Activated CD4-positive, alpha-beta T cell treated with anti-CD3 and anti-CD28 coated beads for 36 hours (primary cell): ENCODE data around the gene BSND. TPM values are rescaled to one million over a fixed set of nuclear protein-coding genes. Genes with fewer than 3 reads are reported as not detected.

Experiments
- ATAC-seq: fragments of 200-7000 bp; cut with Tn5 transposase; one replicate; pipeline ENCODE4 v1.10.0; 2021; ENCODE audit warnings: mild to moderate bottlenecking, moderate library complexity
- CTCF ChIA-PET: fragments of 350-600 bp; sonication (Branson Sonifier 250); formaldehyde crosslinking; loops from one replicate; lab custom pipeline; 2021; ENCODE audit warnings: antibody characterized with exemption; lab: Charles Lee
- POLR2A ChIA-PET: fragments of 350-600 bp; sonication (Branson Sonifier 250); formaldehyde crosslinking; loops from one replicate; lab custom pipeline; 2021; ENCODE audit warnings: antibody characterized with exemption, inconsistent platforms; lab: Charles Lee
- DNase-seq: peaks from one replicate; pipeline ENCODE4 v3.0.0-alpha.2; 2020
- H3K27ac Mint-ChIP-seq: one replicate; pipeline ENCODE4 v1.8.0; 2021; ENCODE audit warnings: mixed read lengths
- H3K27me3 Mint-ChIP-seq: one replicate; pipeline ENCODE4 v1.8.0; 2021; ENCODE audit warnings: mixed read lengths
- H3K36me3 Mint-ChIP-seq: one replicate; pipeline ENCODE4 v1.8.0; 2021; ENCODE audit warnings: low read depth, mixed read lengths
- H3K4me1 Mint-ChIP-seq: one replicate; pipeline ENCODE4 v1.8.0; 2021; ENCODE audit warnings: mixed read lengths
- H3K4me3 Mint-ChIP-seq: one replicate; pipeline ENCODE4 v1.8.0; 2021; ENCODE audit warnings: mild to moderate bottlenecking, moderate library complexity, mixed read lengths
- H3K9me3 Mint-ChIP-seq: one replicate; pipeline ENCODE4 v1.8.0; 2021; ENCODE audit warnings: low read depth, mixed read lengths
- intact Hi-C, 2 experiments: fragments of 100-400 bp; cut with DNase I in 1 of 2; cut with micrococcal nuclease in 1 of 2; formaldehyde crosslinking; loops; one replicate each; pipeline versions ENCODE4 v1.14.2 to v1.15.1; 2022 to 2024; cut with DNase I, micrococcal nuclease
- total RNA-seq, 2 experiments: library from RNA; stranded (reverse); gene quantifications; one replicate each; pipeline ENCODE4 v1.2.3, GENCODE V29; 2021

BSND gene
- total RNA-seq, 2 experiments from 2014 or later = not detected

DNA sequence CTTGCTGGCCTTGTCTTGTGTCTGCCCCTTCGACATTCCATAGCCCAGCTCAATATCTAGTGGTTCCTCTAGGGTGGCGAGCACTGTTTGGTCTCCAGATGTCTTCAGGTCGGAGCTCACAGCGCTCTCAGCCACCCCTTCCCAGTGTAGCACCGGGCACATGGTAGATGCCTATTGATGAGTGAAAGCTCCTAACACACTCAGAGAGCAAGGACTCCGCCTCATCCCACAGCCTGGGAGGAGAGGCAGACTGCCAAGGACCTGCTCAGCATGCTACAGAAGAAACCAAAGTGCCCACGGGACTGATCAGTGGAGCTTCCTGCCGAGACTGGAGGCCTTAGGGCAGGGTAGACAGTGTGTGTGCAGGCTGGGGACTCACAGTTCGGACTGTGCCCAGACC lies 51.5 kb downstream of the BSND start:
- Mint-ChIP-seq H3K27ac (no peak overlapping the region), H3K4me3 (no peak overlapping the region), H3K9me3 (no peaks in the 10 kb centered on the region), H3K4me1 (no peaks in the 10 kb centered on the region), H3K36me3 (no peaks in the 10 kb centered on the region), H3K27me3 (no peaks in the 10 kb centered on the region)
- intact Hi-C loops = no loop called here
- ATAC-seq (no peak), DNase-seq (no peak)
- POLR2A ChIA-PET = no interaction called here
- CTCF ChIA-PET = interaction anchor here (0.6 kb wide), 1 partner anchor 13 kb away, joined by 3 read pairs; no protein-coding TSS in a partner anchor

DNA sequence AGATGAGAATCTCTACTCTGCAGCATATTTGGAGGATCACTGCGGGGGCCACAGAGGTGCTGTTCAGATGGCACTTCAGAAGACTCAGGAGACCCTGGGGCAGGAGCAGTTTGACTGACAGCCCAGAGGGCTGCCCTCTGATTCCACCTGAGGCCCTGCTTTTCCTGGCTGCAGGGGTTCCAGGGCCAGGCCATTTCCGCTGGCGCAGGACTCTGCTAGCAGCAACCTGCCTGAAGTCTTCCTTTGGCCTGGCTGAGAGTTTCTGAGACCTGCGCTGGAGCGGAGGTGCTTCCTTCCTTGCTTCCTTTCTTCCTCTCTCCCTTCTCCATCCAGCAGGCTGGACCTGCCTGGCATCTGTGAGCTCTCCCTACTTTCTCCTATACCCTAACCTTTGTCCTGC lies 52.4 kb downstream of the BSND start:
- H3K9me3 Mint-ChIP-seq = no peaks in the 10 kb centered on the region
- ATAC-seq (no peak), DNase-seq (no peak)
- no peaks in the 10 kb centered on the region for H3K27me3 Mint-ChIP-seq
- H3K36me3 Mint-ChIP-seq = no peaks in the 10 kb centered on the region
- H3K4me1 Mint-ChIP-seq = no peaks in the 10 kb centered on the region
- intact Hi-C loops = no loop called here
- no peak overlapping the region for H3K27ac Mint-ChIP-seq
- POLR2A ChIA-PET = no interaction called here
- CTCF ChIA-PET = no interaction called here
- H3K4me3 Mint-ChIP-seq = no peak overlapping the region

DNA sequence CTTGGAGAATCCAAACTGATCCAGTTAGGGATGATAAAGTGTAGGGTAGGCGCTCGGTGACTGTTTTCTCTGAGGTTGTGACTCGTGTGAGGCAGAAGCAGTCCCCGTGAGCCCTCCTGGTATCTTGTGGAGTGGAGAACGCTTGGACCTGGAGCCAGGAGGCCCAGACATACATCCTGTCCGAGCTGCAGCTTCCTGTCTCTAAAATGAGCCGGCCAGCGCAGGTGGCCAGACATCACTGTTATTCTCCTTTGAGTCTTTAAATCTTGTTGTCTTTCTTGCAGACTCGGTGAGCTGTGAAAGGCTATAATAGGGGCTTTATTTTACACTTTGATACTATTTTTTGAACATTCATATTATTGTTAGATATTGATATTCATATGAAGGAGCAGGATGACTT lies 52.9 kb downstream of the BSND start:
- no peak overlapping the region for H3K27ac Mint-ChIP-seq
- no peak overlapping the region for H3K4me3 Mint-ChIP-seq
- CTCF ChIA-PET = no interaction called here
- H3K36me3 Mint-ChIP-seq = no peaks in the 10 kb centered on the region
- DNase-seq (no peak), ATAC-seq (no peak)
- H3K4me1 Mint-ChIP-seq = no peaks in the 10 kb centered on the region
- H3K27me3 Mint-ChIP-seq = no peaks in the 10 kb centered on the region
- POLR2A ChIA-PET = no interaction called here
- intact Hi-C loops = no loop called here
- no peaks in the 10 kb centered on the region for H3K9me3 Mint-ChIP-seq

DNA sequence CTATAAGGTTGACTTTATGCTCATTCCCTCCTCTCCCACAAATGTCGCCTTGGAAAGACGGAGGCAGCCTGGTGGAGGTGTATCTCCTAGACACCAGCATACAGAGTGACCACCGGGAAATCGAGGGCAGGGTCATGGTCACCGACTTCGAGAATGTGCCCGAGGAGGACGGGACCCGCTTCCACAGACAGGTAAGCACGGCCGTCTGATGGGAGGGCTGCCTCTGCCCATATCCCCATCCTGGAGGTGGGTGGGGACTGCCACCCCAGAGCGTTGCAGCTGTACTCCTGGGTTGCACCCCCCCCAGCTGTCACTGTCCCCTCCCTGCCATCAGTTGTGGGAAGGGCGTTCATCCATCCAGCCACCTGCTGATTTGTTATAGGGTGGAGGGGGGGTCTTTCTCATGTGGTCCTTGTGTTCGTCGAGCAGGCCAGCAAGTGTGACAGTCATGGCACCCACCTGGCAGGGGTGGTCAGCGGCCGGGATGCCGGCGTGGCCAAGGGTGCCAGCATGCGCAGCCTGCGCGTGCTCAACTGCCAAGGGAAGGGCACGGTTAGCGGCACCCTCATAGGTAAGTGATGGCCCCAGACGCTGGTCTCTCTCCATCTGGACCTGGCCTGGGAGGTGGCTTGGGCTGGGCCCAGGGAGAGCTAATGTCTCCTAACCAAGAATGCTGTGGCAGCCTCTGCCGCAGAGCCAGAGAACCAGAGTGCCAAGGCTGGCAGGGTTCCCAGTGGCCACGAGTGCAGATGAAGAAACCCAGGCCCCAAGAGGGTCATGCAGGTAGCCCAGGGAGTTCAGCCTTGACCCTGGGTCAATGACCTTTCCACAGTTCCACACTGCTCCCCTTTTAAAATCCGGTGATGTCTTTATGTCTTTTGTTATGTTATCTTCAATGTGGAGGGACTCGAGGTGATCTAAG lies 53.7 kb downstream of the BSND start:
- Mint-ChIP-seq H3K27me3 (no peaks in the 10 kb centered on the region), H3K9me3 (no peaks in the 10 kb centered on the region), H3K36me3 (no peaks in the 10 kb centered on the region), H3K27ac (no peak overlapping the region), H3K4me1 (no peaks in the 10 kb centered on the region), H3K4me3 (no peak overlapping the region)
- DNase-seq (no peak), ATAC-seq (no peak)
- CTCF ChIA-PET = no interaction called here
- intact Hi-C loops = no loop called here
- POLR2A ChIA-PET = interaction anchor here (0.5 kb wide), 1 partner anchor 634 kb away, joined by 7 read pairs; no protein-coding TSS in a partner anchor

DNA sequence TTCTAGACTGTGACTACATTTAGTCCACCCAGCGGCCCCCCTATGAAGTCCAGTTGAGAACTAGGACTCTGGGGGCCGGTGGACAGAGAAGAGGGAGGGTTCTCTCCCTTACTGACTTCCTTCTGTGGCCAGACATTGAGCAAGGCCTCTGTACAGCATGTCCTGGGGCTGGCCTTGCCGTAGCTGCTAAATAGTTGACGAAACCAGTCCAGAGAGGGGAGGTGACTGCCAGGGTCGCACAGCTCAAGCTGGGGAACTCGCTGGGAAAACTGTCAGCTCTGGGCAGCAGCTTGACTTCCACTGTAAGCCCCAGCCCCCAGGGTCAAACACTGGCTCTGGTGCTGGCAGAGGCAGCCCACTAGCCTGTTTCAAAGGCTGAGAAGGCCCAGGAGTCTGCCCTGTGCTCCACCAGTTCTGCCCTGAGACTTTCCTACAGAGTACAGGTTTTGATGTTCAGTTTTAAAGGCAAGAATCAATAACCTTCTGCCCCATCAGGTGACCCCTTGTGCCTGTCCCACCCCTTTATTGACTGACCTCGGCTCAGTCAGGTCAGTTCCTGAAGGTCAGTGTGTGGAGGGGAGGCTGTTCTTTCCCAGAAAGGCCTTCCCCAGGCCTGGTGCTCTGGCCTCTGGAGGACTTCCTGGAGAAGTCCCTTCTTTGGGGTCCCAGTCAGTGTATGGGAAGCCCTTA lies 54.7 kb downstream of the BSND start:
- Mint-ChIP-seq H3K36me3 (no peaks in the 10 kb centered on the region), H3K4me3 (no peak overlapping the region), H3K9me3 (no peaks in the 10 kb centered on the region), H3K4me1 (no peaks in the 10 kb centered on the region), H3K27ac (no peak overlapping the region), H3K27me3 (no peaks in the 10 kb centered on the region)
- CTCF ChIA-PET = no interaction called here
- DNase-seq (no peak), ATAC-seq (no peak)
- POLR2A ChIA-PET = no interaction called here
- intact Hi-C loops = no loop called here

DNA sequence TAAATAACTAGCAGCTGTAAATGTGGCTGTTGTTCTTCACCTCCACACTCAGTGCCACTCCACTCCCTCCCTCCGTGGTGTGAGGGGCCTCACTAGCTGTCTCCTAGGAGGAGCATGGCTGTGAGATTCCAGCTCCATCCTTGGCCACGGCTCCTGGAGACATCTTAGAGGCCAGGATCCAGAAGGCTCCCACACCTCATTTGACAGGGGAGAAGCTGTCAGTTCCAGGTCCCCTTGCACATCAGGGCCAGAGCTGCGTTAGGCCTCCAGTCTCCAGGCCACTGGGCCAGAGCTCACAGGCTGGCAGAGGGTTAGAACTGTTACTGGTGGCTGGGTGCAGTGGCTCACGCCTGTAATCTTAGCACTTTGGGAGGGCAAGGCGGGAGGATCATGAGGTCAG lies 55.7 kb downstream of the BSND start:
- Mint-ChIP-seq H3K36me3 (no peaks in the 10 kb centered on the region), H3K27ac (no peak overlapping the region), H3K4me3 (no peak overlapping the region), H3K4me1 (no peaks in the 10 kb centered on the region), H3K9me3 (no peaks in the 10 kb centered on the region), H3K27me3 (no peaks in the 10 kb centered on the region)
- intact Hi-C loops = no loop called here
- ChIA-PET CTCF (no interaction called here), POLR2A (no interaction called here)
- DNase-seq = no peak
- no peak for ATAC-seq

DNA sequence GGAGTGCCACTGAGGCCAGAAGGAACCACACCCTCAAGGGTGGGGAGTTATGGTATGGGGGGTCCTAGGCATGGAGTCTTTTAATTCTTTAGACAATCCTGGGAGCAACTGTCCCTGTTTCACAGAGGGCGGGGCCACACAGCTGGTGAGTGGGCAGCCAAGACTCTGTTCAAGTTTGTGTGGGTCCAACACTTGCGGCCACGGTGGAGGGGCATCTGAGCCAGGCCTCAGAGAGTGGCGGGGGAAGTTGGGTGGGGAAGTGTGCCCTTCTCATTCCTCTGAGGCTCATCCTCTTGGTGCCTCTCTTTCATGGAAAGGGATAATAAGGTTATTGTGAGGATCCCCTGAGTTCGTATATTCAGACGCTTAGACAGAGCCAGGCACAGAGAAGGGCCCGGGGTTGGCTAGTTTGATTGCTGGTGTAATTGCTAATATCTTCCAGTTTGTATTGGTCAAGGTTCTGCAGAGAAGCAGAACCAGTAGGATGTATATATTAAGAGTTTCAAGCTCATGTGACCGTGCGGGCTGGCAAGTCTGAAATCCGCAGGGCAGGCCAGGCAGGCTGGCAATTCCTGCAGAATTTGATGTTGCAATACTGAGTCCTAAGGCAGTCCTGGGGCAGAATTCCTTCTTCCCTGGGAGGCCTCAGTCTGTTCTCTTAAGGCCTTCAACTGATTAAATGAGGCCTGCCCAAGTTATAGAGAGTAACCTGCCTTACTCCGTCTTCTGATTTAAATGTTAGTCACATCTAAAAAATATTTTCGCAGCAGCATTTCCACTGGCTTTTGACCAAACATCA lies 56.5 kb downstream of the BSND start:
- ATAC-seq (no peak), DNase-seq (no peak)
- Mint-ChIP-seq H3K27me3 (no peaks in the 10 kb centered on the region), H3K9me3 (no peaks in the 10 kb centered on the region), H3K4me3 (no peak overlapping the region), H3K27ac (no peak overlapping the region), H3K4me1 (peaks cover 3% of the 10 kb centered on the region), H3K36me3 (no peaks in the 10 kb centered on the region)
- ChIA-PET POLR2A (interaction anchor here (0.5 kb wide), 1 partner anchor 1714 kb away, joined by 3 read pairs; no protein-coding TSS in a partner anchor), CTCF (no interaction called here)
- intact Hi-C loops = no loop called here

DNA sequence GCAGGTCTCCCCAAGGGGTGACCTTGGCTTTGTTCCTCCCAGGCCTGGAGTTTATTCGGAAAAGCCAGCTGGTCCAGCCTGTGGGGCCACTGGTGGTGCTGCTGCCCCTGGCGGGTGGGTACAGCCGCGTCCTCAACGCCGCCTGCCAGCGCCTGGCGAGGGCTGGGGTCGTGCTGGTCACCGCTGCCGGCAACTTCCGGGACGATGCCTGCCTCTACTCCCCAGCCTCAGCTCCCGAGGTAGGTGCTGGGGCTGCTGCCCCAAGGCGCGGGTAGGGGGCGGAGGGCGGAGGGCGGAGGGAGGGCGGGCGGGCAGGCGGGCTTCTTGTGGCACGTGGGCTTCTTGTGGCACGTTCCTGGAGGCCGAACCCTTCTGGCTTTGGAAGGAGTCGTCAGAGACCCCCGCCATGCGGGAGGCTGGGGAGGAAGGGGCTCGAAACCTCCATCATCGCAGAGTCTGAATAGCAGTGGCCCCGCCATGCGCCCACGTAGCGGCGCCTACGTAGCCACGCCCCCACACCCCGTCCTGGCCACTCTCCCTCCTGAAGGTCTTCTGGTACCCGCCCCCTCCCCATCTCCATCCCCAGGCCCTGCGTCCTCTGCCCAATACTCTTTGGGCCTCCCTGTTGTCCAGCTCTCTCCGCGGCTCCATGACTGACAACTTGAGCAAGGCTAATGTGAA lies 57.4 kb downstream of the BSND start:
- ChIA-PET POLR2A (no interaction called here), CTCF (no interaction called here)
- ATAC-seq (no peak), DNase-seq (no peak)
- Mint-ChIP-seq H3K36me3 (no peaks in the 10 kb centered on the region), H3K4me1 (peaks cover 10% of the 10 kb centered on the region), H3K27me3 (no peaks in the 10 kb centered on the region), H3K9me3 (no peaks in the 10 kb centered on the region), H3K4me3 (no peak overlapping the region), H3K27ac (no peak overlapping the region)
- intact Hi-C loops = no loop called here

DNA sequence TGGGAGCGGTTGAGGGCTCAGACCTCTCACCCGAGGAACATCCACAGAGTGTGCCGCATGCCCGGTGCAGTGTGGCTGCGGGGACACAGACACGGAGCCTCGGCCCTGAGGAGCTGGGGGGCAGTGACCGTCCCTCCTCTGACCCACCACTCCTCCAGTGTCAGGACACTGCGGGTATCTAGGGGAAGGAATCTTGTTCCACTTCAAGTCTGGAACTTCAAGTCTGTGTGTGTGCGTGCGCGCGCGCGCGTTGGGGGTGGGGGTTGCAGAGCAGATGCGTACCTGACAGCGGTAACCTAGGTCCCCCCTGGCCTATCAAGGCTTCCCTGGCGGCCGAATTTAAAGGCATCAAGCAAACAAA lies 57.9 kb downstream of the BSND start:
- Mint-ChIP-seq H3K9me3 (no peaks in the 10 kb centered on the region), H3K4me3 (no peak overlapping the region), H3K36me3 (no peaks in the 10 kb centered on the region), H3K4me1 (peaks cover 10% of the 10 kb centered on the region), H3K27me3 (no peaks in the 10 kb centered on the region), H3K27ac (no peak overlapping the region)
- POLR2A ChIA-PET = no interaction called here
- ATAC-seq = no peak
- no peak for DNase-seq
- CTCF ChIA-PET = no interaction called here
- intact Hi-C loops = no loop called here

DNA sequence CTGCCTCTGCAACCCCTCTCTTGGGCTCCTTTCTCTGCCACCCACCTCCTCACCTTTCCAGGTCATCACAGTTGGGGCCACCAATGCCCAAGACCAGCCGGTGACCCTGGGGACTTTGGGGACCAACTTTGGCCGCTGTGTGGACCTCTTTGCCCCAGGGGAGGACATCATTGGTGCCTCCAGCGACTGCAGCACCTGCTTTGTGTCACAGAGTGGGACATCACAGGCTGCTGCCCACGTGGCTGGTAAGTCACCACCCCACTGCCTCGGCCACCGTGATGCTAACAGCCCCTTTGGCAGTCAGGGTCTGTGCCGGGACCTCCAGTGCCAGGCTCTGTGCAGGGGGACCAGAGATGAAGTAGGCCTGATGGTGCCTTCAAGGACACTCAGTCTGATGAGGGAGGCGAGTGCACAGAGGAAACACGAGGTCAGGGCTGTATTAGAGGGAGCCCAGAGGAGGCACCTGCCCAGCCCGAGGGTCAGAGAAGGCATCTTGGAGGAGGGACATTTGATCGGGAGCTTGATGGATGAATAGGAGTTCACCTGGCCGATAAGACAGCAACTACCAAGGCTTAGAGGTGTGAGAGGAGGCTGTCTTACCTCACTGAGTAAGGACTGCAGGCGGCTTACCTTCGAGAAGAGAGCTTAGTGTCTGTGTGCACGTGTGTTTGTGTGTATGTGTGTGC lies 58.7 kb downstream of the BSND start:
- no peak for DNase-seq
- no peak overlapping the region for H3K27ac Mint-ChIP-seq

DNA sequence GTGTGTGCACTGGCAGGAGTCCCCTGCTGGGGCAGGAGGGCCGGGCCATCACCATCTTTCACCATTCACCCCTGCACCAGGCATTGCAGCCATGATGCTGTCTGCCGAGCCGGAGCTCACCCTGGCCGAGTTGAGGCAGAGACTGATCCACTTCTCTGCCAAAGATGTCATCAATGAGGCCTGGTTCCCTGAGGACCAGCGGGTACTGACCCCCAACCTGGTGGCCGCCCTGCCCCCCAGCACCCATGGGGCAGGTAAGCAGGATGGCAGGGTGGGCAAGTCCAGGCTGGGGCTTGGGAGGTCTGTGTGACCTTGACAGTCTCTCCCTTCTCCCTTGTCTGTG lies 59.2 kb downstream of the BSND start:
- Mint-ChIP-seq H3K27ac (no peak overlapping the region), H3K4me3 (no peak overlapping the region), H3K27me3 (no peaks in the 10 kb centered on the region), H3K36me3 (no peaks in the 10 kb centered on the region), H3K4me1 (peaks cover 10% of the 10 kb centered on the region), H3K9me3 (no peaks in the 10 kb centered on the region)
- ATAC-seq (no peak), DNase-seq (no peak)
- intact Hi-C loops = no loop called here
- CTCF ChIA-PET = no interaction called here
- POLR2A ChIA-PET = interaction anchor here (0.7 kb wide), 1 partner anchor 189 kb away, joined by 3 read pairs; no protein-coding TSS in a partner anchor

More for the DNA sequence above, 58.7 kb downstream of the BSND start:
- ATAC-seq = no peak
- no peaks in the 10 kb centered on the region for H3K27me3 Mint-ChIP-seq
- intact Hi-C loops = no loop called here
- peaks cover 10% of the 10 kb centered on the region for H3K4me1 Mint-ChIP-seq
- POLR2A ChIA-PET = interaction anchor here (0.7 kb wide), 1 partner anchor 190 kb away, joined by 3 read pairs; no protein-coding TSS in a partner anchor
- no peak overlapping the region for H3K4me3 Mint-ChIP-seq
- no peaks in the 10 kb centered on the region for H3K36me3 Mint-ChIP-seq
- CTCF ChIA-PET = no interaction called here
- no peaks in the 10 kb centered on the region for H3K9me3 Mint-ChIP-seq
